ELF-1 (cell line): Measurements from ENCODE around the gene CXorf66.
"Not testable (repeated sequence)": the region's sequence is repeated elsewhere in the genome, so short reads cannot be mapped to it uniquely, and the experiment has no call there.

Experiments used
- DNase-seq: peaks from one replicate; pipeline ENCODE4 v3.0.0-alpha.2; 2016; ENCODE audit warnings: low read depth, low spot score

Gene CXorf66

DNA sequence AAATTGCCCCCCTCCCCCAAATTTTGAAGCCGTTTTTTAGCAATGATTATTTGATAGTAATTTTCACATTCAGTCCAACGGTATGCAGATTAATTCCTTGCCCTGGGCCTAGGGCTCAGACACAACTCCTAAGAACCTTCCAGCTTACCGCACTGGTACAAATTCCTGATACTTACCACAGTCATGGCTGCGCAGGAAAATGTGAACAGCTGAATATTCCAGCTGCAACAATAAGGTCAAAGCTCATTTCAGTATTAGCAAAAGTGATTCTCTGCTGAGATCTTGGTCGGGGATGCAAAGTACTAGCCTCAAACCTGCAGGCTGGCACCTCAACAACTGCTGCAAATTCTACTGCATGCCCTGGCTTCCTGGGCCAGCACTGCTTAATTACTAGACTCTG is 35.4 kb downstream of the CXorf66 start:
- peak; percentile 16 for DNase-seq

DNA sequence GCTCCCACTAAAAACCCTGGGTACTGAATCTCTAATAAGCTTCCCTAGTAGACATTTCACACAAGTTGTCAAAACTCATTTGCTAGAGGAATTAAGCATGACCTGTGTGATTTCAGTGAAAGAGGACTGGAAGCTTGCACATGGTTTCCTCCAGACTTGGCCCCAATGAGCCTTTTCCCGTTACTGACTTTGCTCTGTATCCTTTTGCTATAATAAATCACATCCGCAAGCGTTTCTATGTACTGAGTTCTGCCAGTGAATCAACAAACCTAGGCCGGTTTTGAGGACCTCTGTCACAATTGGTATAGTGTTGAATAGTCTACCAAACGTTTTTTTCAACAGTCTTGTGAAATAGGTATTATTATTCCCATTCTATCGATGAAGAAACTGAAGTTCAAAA is 40.6 kb downstream of the CXorf66 start:
- DNase-seq = no peak

- DNase-seq = no peak
These were observed 41.1 kb downstream of the CXorf66 start for GRCh38 chrX:139924069-139924695.

GRCh38 chrX:139921142-139921541 is 44.2 kb downstream of the CXorf66 start:
- not testable (repeated sequence) for DNase-seq

GRCh38 chrX:139920316-139920715 is 45.0 kb downstream of the CXorf66 start:
- DNase-seq = no peak

- no peak for DNase-seq
These were observed 50.9 kb downstream of the CXorf66 start for GRCh38 chrX:139914421-139914820.

DNA sequence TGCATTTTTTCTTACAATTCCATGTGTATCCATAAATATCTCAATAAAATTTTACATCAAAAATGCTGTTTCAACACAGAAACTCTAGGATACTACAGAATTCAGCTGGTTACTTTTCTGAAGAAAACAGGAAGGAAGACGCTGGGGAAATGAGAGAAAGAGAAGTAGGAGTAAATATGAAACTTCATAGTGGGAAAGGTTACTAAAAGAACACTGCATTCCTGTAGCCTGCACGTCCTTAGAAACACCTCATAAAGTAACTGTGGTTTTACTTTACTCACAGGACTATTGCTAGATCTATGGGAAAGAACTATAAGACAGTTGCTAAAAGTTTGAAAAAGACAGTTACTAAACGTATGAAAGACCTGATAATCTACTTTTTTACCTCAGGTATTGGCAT is 55.6 kb downstream of the CXorf66 start:
- no peak for DNase-seq

DNA sequence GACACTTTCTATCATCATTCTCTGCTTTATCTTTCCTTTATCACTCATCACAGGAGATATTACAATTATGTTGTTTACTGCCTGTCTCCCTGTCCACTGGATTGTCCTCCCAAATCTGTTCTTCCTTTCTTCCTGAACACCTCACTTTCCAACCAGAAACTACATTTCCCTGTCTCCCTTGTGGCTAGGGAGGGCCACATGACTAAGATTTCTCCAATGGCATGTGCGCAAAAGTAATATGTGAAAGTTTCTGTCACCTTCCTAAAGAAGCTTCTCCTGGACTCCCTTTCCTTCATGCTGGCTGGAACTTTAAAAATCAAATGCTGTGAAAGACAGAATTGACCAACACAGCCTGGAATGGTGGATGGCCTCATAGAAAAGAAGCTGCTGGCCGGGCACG is 58.2 kb downstream of the CXorf66 start:
- no peak for DNase-seq

- no peak for DNase-seq
These were observed 59.6 kb downstream of the CXorf66 start for GRCh38 chrX:139905743-139906142.
